ENCODE results near the gene RAB39B.

- TF ChIP-seq CTCF (optimal IDR thresholded peaks at IDR 0.05 in 1 of 3, IDR thresholded peaks at IDR 0.05 in 1 of 3, conservative IDR thresholded peaks at IDR 0.05 in 1 of 3; ENCODE audit: extremely low read depth in 1 of 3, insufficient read depth in 2 of 3, low read length in 3 of 3), result no peak
- no peak for TF ChIP-seq EZH2 (IDR thresholded peaks at IDR 0.05; ENCODE audit: low read length)
Measured at GRCh38 chrX:155218777-155219176, 45.5 kb downstream of the RAB39B start.

Data from keratinocyte (primary cell).